ENCODE data around the gene PHAF1.

GRCh38 chr16:67190041-67190440, 80.3 kb downstream of the PHAF1 start, which contains the start of gene EXOC3L1:
- TF ChIP-seq EP300 (IDR thresholded peaks at IDR 0.05) (no peak), CTCF (IDR thresholded peaks at IDR 0.05) (no peak)
